SK-N-SH (cell line): ENCODE data around the gene CCDC127. TPM values are rescaled to one million over a fixed set of nuclear protein-coding genes. Genes with fewer than 3 reads are reported as not detected.

Experiments
- CTCF ChIA-PET: fragments of 300-600, 350-600 bp; formaldehyde crosslinking; extraction: SDS; loops from one replicate; lab custom pipeline; 2021; lab: Yijun Ruan, JAX
- POLR2A ChIA-PET: fragments of 350-600 bp; sonication (Branson Sonifier 250); formaldehyde crosslinking; extraction: SDS; loops from one replicate; lab custom pipeline; 2020; ENCODE audit warnings: antibody characterized with exemption, inconsistent platforms; lab: Yijun Ruan, JAX
- DNase-seq: peaks from one replicate; pipeline ENCODE4 v3.0.0; 2012
- H2AFZ ChIP-seq: fragments of 200-600 bp; sonication (generic); 2 replicates; pipeline ENCODE4 v1.8.1; 2016; ENCODE audit warnings: antibody characterized with exemption, mild to moderate bottlenecking, low read depth
- H3F3A ChIP-seq: fragments of 200-600 bp; sonication (generic); replicated peaks from 2 replicates; pipeline ENCODE3; 2016; ENCODE audit warnings: antibody characterized with exemption, mild to moderate bottlenecking; ENCODE audit not compliant: insufficient read depth
- H3K27ac ChIP-seq, 2 experiments: fragments of 200-500 bp in 1 of 2; fragments of 200-600 bp in 1 of 2; sonication (Bioruptor generic) in 1 of 2; sonication (generic), shearing (Covaris generic) in 1 of 2; 2 replicates each; pipeline versions ENCODE4 v1.5.1 to v1.6.1; 2014 to 2016; ENCODE audit warnings: low read depth in 2 of 2, inconsistent platforms in 1 of 2, low read length in 1 of 2, mild to moderate bottlenecking in 1 of 2, mixed read lengths in 1 of 2
- H3K27me3 ChIP-seq: fragments of 200-600 bp; sonication (generic), shearing (Covaris generic); 2 replicates; pipeline ENCODE4 v1.6.1; 2016; ENCODE audit warnings: mixed run types; ENCODE audit not compliant: insufficient read depth
- H3K36me3 ChIP-seq, 2 experiments: fragments of 200-500 bp in 1 of 2; fragments of 200-600 bp in 1 of 2; sonication (Bioruptor generic) in 1 of 2; sonication (generic) in 1 of 2; replicated peaks in 1 of 2; 2 replicates each; pipeline versions ENCODE3 to v1.5.1; 2014 to 2016; ENCODE audit warnings: low read length in 1 of 2, mild to moderate bottlenecking in 1 of 2; ENCODE audit not compliant: insufficient read depth in 2 of 2, control insufficient read depth in 1 of 2
- H3K4me1 ChIP-seq, 2 experiments: fragments of 200-500 bp in 1 of 2; fragments of 200-600 bp in 1 of 2; sonication (Bioruptor generic) in 1 of 2; sonication (generic), shearing (Covaris generic) in 1 of 2; 2 replicates each; pipeline versions ENCODE4 v1.5.1 to v1.6.1; 2014 to 2016; ENCODE audit warnings: low read depth in 1 of 2, low read length in 1 of 2, mixed run types in 1 of 2; ENCODE audit not compliant: insufficient read depth in 2 of 2, control insufficient read depth in 1 of 2
- H3K4me2 ChIP-seq: fragments of 200-600 bp; sonication (generic), shearing (Covaris generic); 2 replicates; pipeline ENCODE4 v1.6.1; 2017; ENCODE audit warnings: mixed run types
- H3K4me3 ChIP-seq, 2 experiments: fragments of 200-500 bp in 1 of 2; fragments of 200-600 bp in 1 of 2; sonication (Bioruptor generic) in 1 of 2; sonication (generic), shearing (Covaris generic) in 1 of 2; 2 replicates each; pipeline versions ENCODE4 v1.5.1 to v1.8.1; 2014 to 2016; ENCODE audit warnings: low read depth in 2 of 2, inconsistent platforms in 1 of 2, low read length in 1 of 2, mild to moderate bottlenecking in 1 of 2, mixed read lengths in 1 of 2, moderate library complexity in 1 of 2
- H3K79me2 ChIP-seq: fragments of 200-600 bp; sonication (generic); 2 replicates; pipeline ENCODE4 v1.8.1; 2017; ENCODE audit warnings: mild to moderate bottlenecking; ENCODE audit not compliant: insufficient read depth
- H3K9ac ChIP-seq: fragments of 200-600 bp; sonication (generic); 2 replicates; pipeline ENCODE4 v1.6.1; 2017; ENCODE audit warnings: mixed run types
- H3K9me2 ChIP-seq: fragments of 200-600 bp; sonication (generic); 2 replicates; pipeline ENCODE4 v1.6.1; 2017; ENCODE audit warnings: mixed run types
- H3K9me3 ChIP-seq: fragments of 200-600 bp; sonication (generic); 2 replicates; pipeline ENCODE4 v1.6.1; 2017; ENCODE audit warnings: mixed run types, mild to moderate bottlenecking, moderate library complexity
- H4K20me1 ChIP-seq: fragments of 200-600 bp; sonication (generic); 2 replicates; pipeline ENCODE4 v1.6.1; 2017; ENCODE audit warnings: mild to moderate bottlenecking, mixed run types; ENCODE audit not compliant: insufficient read depth
- CHD2 ChIP-seq: fragments of 150-350 bp; IDR thresholded peaks from 2 replicates; pipeline ENCODE4 v1.6.1; 2018; ENCODE audit warnings: low read length; ENCODE audit not compliant: partially characterized antibody
- EP300 ChIP-seq, 2 experiments: IDR thresholded peaks; 2 replicates each; pipeline versions ENCODE4 v1.4.0 to v1.6.1; 2012; ENCODE audit warnings: borderline replicate concordance in 1 of 2, low read depth in 1 of 2, low read length in 1 of 2
- EZH2phosphoT487 ChIP-seq: fragments of 200-600 bp; sonication (generic); IDR thresholded peaks from 2 replicates; pipeline ENCODE4 v1.6.1; 2017; ENCODE audit warnings: low read depth, mixed run types, mild to moderate bottlenecking, antibody characterized with exemption, moderate library complexity, borderline replicate concordance
- FOXJ3 ChIP-seq: sonication (generic); formaldehyde crosslinking; IDR thresholded peaks from 2 replicates; pipeline ENCODE4 v1.5.1; 2020; ENCODE audit warnings: mild to moderate bottlenecking, missing genetic modification reagents
- FOXM1 ChIP-seq: IDR thresholded peaks from 2 replicates; pipeline ENCODE4 v1.4.0; 2012; ENCODE audit warnings: low read depth, mild to moderate bottlenecking
- GABPA ChIP-seq: IDR thresholded peaks from 2 replicates; pipeline ENCODE4 v1.4.0; 2012; ENCODE audit warnings: low read depth, mild to moderate bottlenecking
- GATA2 ChIP-seq: sonication (generic); formaldehyde crosslinking; IDR thresholded peaks from 2 replicates; pipeline ENCODE4 v1.5.0; 2020; ENCODE audit warnings: mild to moderate bottlenecking, missing genetic modification reagents
- JUND ChIP-seq: IDR thresholded peaks from 2 replicates; pipeline ENCODE4 v1.4.0; 2012
- MXI1 ChIP-seq: IDR thresholded peaks from 2 replicates; pipeline ENCODE4 v1.6.1; 2012; ENCODE audit warnings: mild to moderate bottlenecking, low read depth, low read length, improper control_type of control experiment
- PBX3 ChIP-seq: IDR thresholded peaks from 2 replicates; pipeline ENCODE4; 2012
- RFX5 ChIP-seq: IDR thresholded peaks from 2 replicates; pipeline ENCODE4 v1.6.1; 2012; ENCODE audit warnings: mild to moderate bottlenecking, improper control_type of control experiment, low read length
- SIN3A ChIP-seq: IDR thresholded peaks from 2 replicates; pipeline ENCODE4 v1.6.1; 2012; ENCODE audit warnings: low read depth, mild to moderate bottlenecking, low read length, moderate library complexity, borderline replicate concordance
- TAF1 ChIP-seq: IDR thresholded peaks from 2 replicates; pipeline ENCODE4 v1.6.1; 2012; ENCODE audit warnings: low read depth, mild to moderate bottlenecking, low read length, moderate library complexity, borderline replicate concordance
- TCF12 ChIP-seq: IDR thresholded peaks from 2 replicates; pipeline ENCODE4 v1.4.0; 2012
- USF2 ChIP-seq: fragments of 150-350 bp; IDR thresholded peaks from 2 replicates; pipeline ENCODE4 v1.6.1; 2017; ENCODE audit warnings: antibody characterized with exemption, low read length, low read depth, borderline replicate concordance
- WGBS: methylation state at CpG from one replicate; pipeline ENCODE4 v1.1.6; 2017; ENCODE audit warnings: low lambda C conversion rate; 5-methylcytosine and 5-hydroxymethylcytosine counted together
- polyA plus RNA-seq, 3 experiments: library from polyadenylated mRNA; depleted of rRNA; stranded (reverse); fragments of >200 nt; gene quantifications; 2 replicates each; pipeline ENCODE4 v1.2.3, GENCODE V29; 2012
- TF ChIP-seq, protein P1 (sequence below): fragments of 150-350 bp; IDR thresholded peaks from 2 replicates; pipeline ENCODE4 v1.6.1; 2016; ENCODE audit warnings: mild to moderate bottlenecking, low read depth, low read length
- TF ChIP-seq, protein P2 (sequence below): IDR thresholded peaks from 2 replicates; pipeline ENCODE4 v1.4.0; 2012; ENCODE audit warnings: low read depth, borderline replicate concordance
- TF ChIP-seq, protein P3 (sequence below): fragments of 200-600 bp; sonication (generic); IDR thresholded peaks from 2 replicates; pipeline ENCODE4 v1.6.1; 2017; ENCODE audit warnings: antibody characterized with exemption, mild to moderate bottlenecking, moderate library complexity

CCDC127 gene
- polyA plus RNA-seq, 1 of the 3 experiments (the other 2 are of a cell fraction), result 3.9 TPM

DNA sequence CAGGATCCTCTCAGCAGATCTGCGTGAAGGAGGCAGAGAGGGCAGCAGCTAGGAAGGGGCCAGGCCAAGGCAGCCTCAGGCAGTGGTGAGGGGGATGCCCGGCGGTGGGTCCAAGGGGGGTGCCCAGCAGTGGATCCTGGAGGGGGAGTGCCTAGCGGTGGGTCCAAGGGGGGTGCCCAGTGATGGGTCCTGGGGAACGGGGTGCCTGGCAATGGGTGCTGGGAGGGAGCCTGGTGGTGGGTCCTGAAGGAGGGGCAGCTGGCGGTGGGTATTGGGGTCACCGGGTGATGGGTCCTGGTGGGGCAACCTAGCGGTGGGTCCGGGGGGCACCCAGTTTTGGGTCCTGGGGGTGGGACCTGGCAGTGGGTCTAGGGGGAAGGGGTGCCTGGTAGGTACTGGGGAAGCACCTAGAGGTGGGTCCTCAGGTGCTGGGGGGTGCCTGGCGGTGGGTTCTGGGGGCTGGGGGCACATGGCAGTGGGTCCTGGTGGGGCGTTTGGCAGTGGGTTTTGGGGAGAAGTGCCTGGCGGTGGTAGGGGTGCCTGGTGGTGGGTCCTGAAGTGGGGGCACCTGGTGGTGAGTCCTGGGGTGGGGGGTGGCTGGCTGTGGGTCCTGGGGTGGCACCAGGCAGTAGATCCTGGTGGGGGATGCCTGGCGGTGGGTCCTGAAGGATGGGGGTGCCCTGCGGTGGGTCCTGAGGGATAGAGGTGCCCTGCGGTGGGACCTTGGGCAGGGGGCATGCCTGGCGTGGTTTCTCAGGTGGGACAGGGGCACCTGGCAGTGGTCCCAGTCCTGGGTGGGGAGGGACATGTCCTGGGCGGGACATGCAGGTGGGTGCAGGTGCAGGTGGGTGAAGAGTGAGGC, 24.8 kb downstream of the CCDC127 start:
- no peaks in the 10 kb centered on the region for H3K9me3 ChIP-seq
- no peaks in the 10 kb centered on the region for H3F3A ChIP-seq
- no peak overlapping the region for H3K27ac ChIP-seq
- no peak overlapping the region for H3K4me3 ChIP-seq
- WGBS, result 87% methylated on average over 13 of the region's 17 CpGs
- no peaks in the 10 kb centered on the region for H4K20me1 ChIP-seq
- H3K27me3 ChIP-seq, result no peaks in the 10 kb centered on the region
- no peak overlapping the region for H3K9ac ChIP-seq
- no peak overlapping the region for H2AFZ ChIP-seq
- POLR2A ChIA-PET, result no interaction called here
- no peaks in the 10 kb centered on the region for H3K79me2 ChIP-seq
- no peak for DNase-seq
- H3K36me3 ChIP-seq, result no peaks in the 10 kb centered on the region
- H3K4me1 ChIP-seq, result peaks cover 0 to 8% of the 10 kb centered on the region in 2 experiments; a peak in 1 of 4 replicates
- CTCF ChIA-PET, result interaction anchor here (1.3 kb wide), 1 partner anchor 128 kb away, joined by 4 read pairs; the partner anchor contains the start of gene AHRR
- no peaks in the 10 kb centered on the region for H3K9me2 ChIP-seq
- no peak overlapping the region for H3K4me2 ChIP-seq
- no peak for TF ChIP-seq MXI1

DNA sequence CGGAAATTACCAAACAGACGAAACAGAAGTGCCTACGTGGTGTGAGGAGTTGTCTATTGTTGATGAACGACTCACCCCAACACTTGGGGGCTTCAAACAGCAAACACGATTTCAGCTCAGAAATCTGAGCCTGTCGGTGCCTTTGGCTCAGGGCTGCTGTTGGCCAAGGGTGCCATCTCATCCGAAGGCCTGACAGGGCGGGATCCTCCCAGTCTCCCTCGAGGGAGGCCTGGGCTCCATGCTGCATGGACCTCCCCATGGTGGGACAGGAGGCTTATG, 25.3 kb downstream of the CCDC127 start:
- no peak overlapping the region for H3K4me3 ChIP-seq
- no peaks in the 10 kb centered on the region for H3K9me3 ChIP-seq
- no peaks in the 10 kb centered on the region for H4K20me1 ChIP-seq
- no peak overlapping the region for H3K4me2 ChIP-seq
- TF ChIP-seq FOXJ3 (CRISPR knock-in tag) (no peak), PBX3 (no peak), JUND (no peak), TAF1 (no peak), SIN3A (no peak), TCF12 (no peak), EP300 (IDR thresholded peaks at IDR 0.05; ENCODE audit: borderline replicate concordance in 1 of 2, low read depth in 1 of 2, low read length in 1 of 2) (no peak), GABPA (no peak), USF2 (no peak), GATA2 (CRISPR knock-in tag) (no peak), CHD2 (no peak), EZH2phosphoT487 (no peak), RFX5 (no peak), FOXM1 (no peak)
- TF ChIP-seq, protein P1, sequence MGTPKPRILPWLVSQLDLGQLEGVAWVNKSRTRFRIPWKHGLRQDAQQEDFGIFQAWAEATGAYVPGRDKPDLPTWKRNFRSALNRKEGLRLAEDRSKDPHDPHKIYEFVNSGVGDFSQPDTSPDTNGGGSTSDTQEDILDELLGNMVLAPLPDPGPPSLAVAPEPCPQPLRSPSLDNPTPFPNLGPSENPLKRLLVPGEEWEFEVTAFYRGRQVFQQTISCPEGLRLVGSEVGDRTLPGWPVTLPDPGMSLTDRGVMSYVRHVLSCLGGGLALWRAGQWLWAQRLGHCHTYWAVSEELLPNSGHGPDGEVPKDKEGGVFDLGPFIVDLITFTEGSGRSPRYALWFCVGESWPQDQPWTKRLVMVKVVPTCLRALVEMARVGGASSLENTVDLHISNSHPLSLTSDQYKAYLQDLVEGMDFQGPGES, result no peak
- TF ChIP-seq, protein P2, sequence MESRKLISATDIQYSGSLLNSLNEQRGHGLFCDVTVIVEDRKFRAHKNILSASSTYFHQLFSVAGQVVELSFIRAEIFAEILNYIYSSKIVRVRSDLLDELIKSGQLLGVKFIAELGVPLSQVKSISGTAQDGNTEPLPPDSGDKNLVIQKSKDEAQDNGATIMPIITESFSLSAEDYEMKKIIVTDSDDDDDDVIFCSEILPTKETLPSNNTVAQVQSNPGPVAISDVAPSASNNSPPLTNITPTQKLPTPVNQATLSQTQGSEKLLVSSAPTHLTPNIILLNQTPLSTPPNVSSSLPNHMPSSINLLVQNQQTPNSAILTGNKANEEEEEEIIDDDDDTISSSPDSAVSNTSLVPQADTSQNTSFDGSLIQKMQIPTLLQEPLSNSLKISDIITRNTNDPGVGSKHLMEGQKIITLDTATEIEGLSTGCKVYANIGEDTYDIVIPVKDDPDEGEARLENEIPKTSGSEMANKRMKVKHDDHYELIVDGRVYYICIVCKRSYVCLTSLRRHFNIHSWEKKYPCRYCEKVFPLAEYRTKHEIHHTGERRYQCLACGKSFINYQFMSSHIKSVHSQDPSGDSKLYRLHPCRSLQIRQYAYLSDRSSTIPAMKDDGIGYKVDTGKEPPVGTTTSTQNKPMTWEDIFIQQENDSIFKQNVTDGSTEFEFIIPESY, result no peak
- TF ChIP-seq, protein P3, sequence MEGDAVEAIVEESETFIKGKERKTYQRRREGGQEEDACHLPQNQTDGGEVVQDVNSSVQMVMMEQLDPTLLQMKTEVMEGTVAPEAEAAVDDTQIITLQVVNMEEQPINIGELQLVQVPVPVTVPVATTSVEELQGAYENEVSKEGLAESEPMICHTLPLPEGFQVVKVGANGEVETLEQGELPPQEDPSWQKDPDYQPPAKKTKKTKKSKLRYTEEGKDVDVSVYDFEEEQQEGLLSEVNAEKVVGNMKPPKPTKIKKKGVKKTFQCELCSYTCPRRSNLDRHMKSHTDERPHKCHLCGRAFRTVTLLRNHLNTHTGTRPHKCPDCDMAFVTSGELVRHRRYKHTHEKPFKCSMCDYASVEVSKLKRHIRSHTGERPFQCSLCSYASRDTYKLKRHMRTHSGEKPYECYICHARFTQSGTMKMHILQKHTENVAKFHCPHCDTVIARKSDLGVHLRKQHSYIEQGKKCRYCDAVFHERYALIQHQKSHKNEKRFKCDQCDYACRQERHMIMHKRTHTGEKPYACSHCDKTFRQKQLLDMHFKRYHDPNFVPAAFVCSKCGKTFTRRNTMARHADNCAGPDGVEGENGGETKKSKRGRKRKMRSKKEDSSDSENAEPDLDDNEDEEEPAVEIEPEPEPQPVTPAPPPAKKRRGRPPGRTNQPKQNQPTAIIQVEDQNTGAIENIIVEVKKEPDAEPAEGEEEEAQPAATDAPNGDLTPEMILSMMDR, result no peak
- TF ChIP-seq, all 33 proteins: peak for 0
- Histone ChIP-seq H3F3A (no peaks in the 10 kb centered on the region), H3K4me1 (peaks cover 0 to 12% of the 10 kb centered on the region in 2 experiments; a peak in 1 of 4 replicates), H3K9me2 (no peaks in the 10 kb centered on the region), H3K27ac (no peak overlapping the region), H2AFZ (no peak overlapping the region), H3K9ac (no peak overlapping the region), H3K27me3 (no peaks in the 10 kb centered on the region), H3K79me2 (no peaks in the 10 kb centered on the region), H3K36me3 (no peaks in the 10 kb centered on the region)
- no peak for DNase-seq
- ChIA-PET CTCF (no interaction called here), POLR2A (no interaction called here)
- 77% methylated on average over 5 of the region's 9 CpGs for WGBS
